SH-SY5Y (cell line): ENCODE data around the gene DRD2.

ENCODE experiments used
- GATA2 ChIP-seq: IDR thresholded peaks from 2 replicates; pipeline ENCODE4 v1.6.1; 2011; ENCODE audit warnings: mild to moderate bottlenecking, low read depth, low read length
- GATA3 ChIP-seq: IDR thresholded peaks from 2 replicates; pipeline ENCODE4 v1.6.1; 2011; ENCODE audit warnings: low read depth, mild to moderate bottlenecking, low read length, moderate library complexity

DRD2 gene

DNA sequence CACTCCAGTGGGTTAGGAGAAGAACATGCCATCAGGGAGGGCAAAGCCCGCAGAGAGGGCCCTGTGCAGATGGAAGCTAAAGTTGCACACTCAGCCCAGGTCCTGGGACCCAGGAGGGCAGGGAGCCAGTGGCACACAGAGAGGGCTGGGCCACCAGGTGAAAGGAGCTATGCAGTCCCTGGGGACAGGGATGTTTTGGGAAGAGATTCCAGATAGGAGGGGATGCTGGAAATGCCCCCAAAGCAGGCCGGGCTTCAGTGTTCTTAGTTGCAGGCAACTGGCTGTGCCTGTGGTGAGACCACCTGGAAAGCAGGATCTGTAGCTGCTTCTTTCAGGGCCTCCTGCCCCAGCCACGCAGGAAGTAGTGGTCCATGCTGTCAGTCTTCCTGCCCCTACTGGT is 68.0 kb downstream of the DRD2 start:
- TF ChIP-seq GATA2 (no peak), GATA3 (no peak)

DNA sequence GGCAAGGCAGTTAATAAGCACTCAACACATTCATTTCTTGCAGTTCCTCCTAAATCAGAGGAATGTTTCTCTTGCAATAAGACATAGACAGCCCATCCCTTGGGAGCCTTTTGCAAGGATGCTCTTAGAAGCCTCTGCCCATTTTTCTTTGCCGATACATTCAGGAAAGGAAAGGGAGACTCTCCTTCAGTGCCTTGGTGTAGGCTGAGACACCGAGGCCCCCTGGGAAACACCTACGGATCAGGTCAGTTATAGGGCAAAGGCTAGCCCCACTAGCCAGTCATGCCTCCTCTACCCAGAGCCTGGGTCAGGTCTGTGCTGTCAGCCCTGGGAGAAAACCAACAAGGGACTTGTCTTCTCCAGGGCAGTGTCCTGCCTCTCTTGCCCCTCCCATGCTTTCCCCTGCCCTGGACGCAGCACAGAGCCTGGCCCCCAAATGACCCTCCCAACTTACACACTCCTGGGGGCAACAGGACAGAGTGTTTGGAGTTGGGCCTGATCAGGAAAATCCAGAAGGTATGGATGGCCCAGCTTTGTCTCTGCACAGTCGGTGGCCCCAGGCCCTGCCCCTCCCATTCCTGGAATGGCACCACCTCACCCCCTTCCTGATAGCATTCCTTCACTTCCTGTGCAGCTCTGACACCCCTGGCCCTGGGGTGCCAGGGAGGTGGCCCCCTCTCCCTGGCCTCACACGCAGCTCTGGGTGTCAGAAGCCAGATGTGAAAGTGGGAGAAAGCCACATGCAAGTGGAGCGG is 69.3 kb downstream of the DRD2 start:
- TF ChIP-seq GATA3 = no peak
- no peak for TF ChIP-seq GATA2

DNA sequence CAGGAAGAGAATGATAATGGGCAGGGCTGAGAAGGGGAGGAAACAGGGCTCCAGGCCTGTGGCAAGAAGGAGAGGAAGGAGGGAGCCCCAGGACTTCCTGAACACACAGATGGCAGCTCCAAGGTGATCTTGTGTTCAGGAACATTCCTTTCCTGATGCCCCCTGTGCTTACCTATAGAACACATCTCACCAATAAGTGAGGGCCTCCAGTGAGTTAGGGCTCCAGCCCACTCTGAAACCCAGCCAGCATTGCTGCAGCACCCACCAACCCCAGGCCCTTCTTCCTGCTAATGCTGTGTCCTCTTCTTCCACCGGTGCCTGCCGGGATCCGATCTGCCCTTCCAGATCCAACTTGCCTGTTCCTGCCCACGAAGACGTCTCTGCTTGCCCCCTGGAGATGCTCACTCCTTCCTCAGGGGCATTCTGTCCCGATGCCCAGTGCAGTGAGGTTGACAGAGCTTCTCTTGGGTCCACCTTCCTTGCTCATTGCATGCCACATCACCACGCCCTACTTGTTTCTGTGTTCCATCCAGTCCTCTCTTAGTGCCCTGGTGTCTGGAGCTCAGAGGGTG is 70.3 kb downstream of the DRD2 start:
- TF ChIP-seq GATA3 (no peak), GATA2 (no peak)

DNA sequence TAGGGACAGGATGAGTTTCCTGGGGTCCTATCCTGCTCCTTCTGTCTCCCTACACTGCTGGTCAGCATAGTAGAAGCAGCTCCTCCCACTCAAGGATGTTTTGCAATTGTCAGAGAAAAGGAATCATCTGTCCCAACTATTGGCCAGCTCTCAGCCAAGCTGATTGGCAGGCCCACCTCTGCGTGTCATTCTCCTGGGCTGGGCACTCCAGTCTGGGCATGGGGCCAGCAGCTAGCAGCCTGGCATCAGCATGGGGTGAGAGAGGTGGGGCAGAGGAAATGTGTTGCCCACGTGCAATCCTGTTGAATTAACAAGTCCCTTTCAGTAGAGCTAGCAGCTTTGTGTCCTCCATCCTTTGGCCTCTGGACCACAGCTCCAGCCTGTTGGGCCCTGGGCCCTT is 73.5 kb downstream of the DRD2 start:
- no peak for TF ChIP-seq GATA2

DNA sequence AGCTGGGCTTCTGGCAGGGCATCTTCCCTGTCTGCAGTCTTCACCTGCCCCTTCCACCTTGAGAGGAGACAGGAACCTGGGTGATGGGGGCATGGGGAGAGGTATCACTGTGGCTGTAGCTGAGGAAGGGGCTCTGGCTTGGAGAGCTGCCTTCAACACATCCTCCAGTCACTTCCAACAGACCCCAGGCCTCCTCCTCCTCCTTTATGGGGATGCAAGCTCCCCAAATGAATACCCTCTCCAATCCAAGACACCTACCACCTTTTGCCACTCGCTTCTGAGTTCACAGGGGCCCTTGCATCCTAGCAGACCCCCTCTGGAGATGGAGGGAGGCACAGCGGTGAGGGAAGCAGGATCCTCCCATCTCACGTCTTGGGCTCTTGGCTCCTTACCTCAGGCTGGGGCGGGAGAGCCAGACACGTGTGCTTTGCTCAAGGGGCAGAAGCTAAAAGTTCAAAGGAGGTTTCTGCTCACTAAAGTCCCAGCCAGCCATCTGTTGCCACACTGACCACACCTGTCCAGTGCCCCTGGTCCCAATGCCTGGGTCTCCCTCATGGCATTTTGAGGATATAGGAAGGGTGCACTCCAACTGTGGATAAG is 74.5 kb downstream of the DRD2 start:
- TF ChIP-seq GATA2 (no peak), GATA3 (no peak)

DNA sequence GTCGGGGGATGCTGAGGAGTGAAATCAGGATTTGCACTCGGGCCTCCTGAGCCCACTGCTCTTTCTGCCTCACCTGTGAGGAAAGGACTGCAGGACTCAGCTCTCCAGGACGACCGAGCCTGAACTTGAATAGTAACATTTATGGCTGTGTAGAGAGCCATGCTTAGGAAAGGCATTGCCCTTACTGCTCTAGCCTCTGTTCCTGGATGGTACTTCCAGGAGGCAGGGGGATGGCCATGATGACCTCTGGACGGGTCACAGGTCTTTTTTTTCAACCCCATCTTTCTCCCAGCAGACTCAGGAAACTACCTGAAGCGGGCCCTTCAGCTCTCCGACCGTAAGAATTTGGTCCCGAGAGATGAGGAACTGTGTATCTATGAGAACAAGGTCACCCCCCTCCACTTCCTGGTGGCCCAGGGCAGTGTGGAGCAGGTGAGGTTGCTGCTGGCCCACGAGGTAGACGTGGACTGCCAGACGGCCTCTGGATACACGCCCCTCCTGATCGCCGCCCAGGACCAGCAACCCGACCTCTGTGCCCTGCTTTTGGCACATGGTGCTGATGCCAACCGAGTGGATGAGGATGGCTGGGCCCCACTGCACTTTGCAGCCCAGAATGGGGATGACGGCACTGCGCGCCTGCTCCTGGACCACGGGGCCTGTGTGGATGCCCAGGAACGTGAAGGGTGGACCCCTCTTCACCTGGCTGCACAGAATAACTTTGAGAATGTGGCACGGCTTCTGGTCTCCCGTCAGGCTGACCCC is 76.3 kb downstream of the DRD2 start:
- TF ChIP-seq GATA2 = no peak
- TF ChIP-seq GATA3 = no peak

DNA sequence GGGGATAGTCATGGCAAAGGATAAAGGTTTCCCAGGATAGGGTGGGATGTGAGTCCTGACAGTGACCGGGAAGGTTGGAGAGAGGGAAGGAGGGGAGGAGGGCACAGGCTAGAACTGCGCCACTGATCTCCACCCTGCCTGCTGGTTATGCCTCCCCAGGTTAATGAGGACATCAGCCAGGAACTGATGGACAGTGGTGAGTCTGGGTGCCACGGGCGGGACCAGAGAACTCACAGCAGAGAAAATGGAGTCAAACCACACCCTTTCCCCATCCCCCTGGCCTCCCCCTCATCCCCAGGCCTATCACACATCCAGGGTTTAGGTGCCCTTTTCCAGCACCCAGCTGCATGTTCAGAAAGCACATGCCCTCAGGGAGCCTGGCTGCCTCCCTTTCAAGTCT is 77.4 kb downstream of the DRD2 start:
- no peak for TF ChIP-seq GATA2
- no peak for TF ChIP-seq GATA3

DNA sequence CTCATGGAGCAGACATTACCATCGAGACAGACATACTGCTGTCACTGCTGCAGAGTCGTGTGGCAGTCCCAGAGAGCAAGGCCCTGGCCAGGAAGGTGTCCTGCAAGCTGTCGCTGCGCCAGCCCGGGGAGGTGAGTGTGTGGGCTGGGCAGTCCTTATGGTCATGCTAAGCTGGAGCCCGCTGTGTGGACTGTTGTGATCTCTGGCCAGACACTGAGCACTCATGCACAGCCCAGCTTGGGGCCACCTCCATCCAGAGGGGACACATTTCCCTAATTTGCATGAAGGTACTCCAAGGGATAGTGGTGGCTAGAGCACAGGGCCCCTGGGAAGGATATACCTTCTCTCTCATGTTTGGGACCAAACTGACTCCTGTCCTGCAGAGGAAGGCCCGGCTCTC is 78.0 kb downstream of the DRD2 start:
- TF ChIP-seq GATA2 (no peak), GATA3 (no peak)

DNA sequence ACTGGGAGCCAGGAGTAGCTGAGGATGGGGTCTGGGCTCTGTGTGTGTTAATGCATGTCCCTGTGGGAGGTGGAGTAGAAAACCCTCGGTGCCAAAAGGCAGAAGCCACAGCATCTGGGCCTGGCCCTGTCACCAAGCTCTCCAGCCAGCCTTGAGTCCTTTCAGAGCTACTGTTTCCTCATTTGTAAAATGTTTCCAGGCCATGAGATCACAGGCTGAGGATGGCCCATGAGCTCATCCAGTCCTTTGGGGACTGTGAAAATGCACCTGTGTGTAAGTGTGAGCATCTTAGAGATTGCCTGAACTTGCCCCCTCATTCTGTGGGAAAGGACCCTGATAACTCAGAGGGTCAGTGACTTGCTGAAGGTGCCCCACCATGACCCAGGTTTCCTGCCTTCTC is 78.5 kb downstream of the DRD2 start:
- TF ChIP-seq GATA2 = no peak
- TF ChIP-seq GATA3 = no peak

DNA sequence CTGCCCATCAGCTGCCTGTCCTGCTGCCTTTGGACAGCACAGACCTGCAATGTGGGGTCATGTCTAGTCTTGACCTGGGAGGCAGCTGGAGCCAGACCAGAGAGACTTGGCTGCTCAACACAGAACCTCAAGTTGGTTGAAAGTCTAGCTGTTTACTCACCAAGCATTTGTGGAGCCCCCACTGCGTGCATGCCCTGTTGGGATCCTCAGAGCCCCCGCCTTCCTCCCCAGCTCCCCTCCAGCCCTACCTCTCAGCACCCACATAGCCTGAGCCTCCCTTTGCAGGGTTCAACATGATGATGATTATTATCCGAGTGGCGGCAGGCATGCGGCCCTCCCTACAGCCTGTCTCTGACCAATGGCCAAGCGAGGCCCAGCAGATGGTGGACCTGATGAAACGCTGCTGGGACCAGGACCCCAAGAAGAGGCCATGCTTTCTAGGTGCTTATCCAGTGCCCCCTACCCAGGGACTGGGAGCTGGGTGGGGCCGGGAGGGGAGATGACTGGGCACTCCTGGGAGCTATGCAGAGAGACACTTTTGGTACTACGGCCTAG is 79.3 kb downstream of the DRD2 start:
- TF ChIP-seq GATA2 = no peak
- TF ChIP-seq GATA3 = no peak

DNA sequence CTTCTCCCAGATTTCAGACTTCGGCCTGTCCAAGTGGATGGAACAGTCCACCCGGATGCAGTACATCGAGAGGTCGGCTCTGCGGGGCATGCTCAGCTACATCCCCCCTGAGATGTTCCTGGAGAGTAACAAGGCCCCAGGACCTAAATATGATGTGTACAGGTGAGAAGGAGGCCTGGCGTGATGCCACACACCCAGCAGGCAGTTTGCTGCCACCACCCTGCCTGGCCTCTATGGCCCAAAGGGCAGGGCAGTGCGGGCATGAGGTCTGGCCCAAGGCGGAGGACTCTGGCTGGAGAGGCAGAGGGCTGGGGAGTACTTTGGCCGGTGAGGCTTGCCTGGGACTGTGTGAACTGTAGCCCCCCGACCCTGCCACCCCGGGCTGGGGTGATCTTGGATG is 80.3 kb downstream of the DRD2 start:
- TF ChIP-seq GATA2 (no peak), GATA3 (no peak)

DNA sequence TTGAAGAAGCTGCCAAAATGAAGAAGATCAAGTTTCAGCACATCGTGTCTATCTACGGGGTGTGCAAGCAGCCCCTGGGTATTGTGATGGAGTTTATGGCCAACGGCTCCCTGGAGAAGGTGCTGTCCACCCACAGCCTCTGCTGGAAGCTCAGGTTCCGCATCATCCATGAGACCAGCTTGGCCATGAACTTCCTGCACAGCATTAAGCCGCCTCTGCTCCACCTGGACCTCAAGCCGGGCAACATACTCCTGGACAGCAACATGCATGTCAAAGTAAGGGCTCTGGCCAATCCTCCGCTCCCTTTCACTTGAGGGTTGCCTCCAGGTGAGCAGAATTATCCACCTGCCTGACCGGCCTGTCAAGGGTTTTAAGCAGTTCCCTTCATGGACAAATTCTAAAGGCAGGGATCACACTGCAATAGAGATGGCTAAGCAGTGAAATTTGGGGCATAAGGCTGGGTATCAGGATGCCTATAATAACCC is 81.7 kb downstream of the DRD2 start:
- no peak for TF ChIP-seq GATA3

DNA sequence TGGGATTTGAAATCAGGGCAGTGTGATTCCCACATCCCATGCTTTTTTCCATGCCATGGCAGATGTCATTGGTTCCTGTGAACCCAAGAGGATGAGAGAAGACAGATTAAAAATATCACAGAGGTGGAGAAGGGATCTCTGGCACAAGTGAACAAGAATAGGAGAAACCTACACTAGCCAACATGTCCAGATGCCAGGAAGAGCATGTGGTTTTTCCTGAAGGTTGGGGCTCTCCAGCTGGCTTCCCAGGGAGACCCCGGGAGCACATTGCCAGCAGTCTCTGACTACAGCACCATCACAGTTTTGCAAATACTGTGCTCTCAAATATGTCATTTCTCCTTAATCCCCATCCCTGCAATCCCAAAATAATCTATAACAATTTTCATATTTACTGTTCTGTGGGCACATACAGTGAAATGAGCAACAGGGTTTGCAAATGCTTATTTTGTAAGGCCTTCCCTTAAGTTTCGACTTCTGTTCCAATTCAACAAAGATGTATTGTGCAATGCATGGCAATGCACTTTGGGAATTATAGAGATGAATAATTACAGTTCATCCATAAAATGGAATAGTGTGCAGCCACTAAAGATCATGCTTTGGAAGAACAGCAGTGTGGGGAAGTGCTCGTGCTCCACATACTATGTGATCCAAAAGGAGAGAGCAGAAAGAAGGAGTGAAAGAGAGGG is 82.8 kb downstream of the DRD2 start:
- TF ChIP-seq GATA3 (no peak), GATA2 (no peak)

DNA sequence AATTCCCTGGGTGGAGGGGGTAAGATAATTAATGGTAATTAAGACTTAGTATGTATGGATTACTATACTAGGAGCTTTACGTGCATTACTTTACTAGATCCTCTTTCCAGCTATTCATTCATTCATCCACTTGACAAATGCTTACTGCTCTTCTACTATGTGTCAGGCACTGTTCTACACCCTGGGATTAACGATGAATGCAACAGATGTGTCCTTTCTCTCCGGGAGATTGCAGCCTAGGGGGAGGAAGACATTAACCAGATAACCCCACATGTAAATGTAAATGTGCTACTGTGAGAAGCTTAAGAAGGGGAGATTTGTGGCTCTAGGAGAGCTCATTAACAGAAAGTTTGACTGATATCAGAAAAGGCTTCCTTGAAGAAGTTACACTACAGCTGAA is 85.9 kb downstream of the DRD2 start:
- TF ChIP-seq GATA2 (no peak), GATA3 (no peak)
